Bronchial epithelial cell (primary cell): ENCODE results near the gene THEM5. TPM values are rescaled to one million over a fixed set of nuclear protein-coding genes. Genes with fewer than 3 reads are reported as not detected.

Experiments
- DNase-seq: peaks from one replicate; pipeline ENCODE4 v3.0.0-alpha.2; 2010; ENCODE audit warnings: low read depth
- FAIRE-seq: peaks from 2 replicates; lab custom pipeline; 2011; peaks lifted over from hg19 to GRCh38; lab: Jason Lieb, UNC
- H3K27me3 ChIP-seq: 2 replicates; pipeline ENCODE4 v1.5.1; 2011; ENCODE audit warnings: low read length; ENCODE audit not compliant: control insufficient read depth, insufficient read depth
- H3K36me3 ChIP-seq: 2 replicates; pipeline ENCODE4 v1.5.1; 2011; ENCODE audit warnings: low read length; ENCODE audit not compliant: control insufficient read depth, insufficient read depth
- H3K4me3 ChIP-seq: 2 replicates; pipeline ENCODE4 v1.5.1; 2011; ENCODE audit warnings: mild to moderate bottlenecking, low read depth, low read length, control low read depth
- total RNA-seq: library from RNA; depleted of rRNA; stranded (reverse); fragments of >200 nt; gene quantifications from 2 replicates; pipeline ENCODE4 v1.2.1, GENCODE V29; 2014
- TF ChIP-seq, protein P1 (sequence below): IDR thresholded peaks from 2 replicates; pipeline ENCODE4 v1.5.1; 2011; ENCODE audit warnings: mild to moderate bottlenecking, moderate library complexity, low read length, control low read depth, inconsistent platforms; ENCODE audit not compliant: insufficient read depth, severe bottlenecking

The THEM5 gene
- total RNA-seq, 1 donor from 2014 or later, result not detected

DNA sequence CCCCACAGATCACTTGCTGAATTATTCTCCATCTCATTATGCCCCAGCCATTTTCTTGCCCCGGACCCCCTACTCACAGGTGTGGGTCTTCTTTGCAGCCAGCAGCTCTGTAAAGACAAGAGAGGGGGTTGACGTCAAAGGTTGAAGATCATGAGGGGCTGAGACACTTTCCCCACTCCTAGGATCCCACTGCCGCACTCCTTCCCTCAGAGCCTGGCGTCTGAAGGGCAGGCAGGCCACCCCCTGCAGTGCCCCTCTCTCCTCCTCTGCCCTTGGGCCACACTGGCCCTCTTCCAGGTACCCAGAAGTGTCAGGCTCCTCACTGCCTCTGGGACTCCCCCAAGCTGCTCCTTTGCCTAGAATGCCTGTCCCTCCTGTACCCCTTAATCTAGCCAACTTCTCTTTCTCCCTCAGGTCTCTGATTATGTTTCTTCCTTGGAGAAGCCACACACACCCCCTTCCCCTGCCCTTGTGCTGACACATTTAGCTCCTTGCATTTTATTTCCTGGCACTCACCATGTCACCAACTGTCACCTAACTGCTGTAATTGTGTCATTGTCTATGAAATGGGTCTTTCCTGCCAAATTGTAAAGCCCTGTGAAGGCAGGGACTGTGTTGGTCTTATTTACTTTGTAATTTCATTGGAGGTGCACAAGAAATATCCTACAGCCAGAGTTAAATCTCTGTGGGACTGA, 24.0 kb downstream of the THEM5 start:
- Histone ChIP-seq H3K36me3 (no peaks in the 10 kb centered on the region), H3K4me3 (no peak overlapping the region), H3K27me3 (no peaks in the 10 kb centered on the region)
- DNase-seq, result no peak
- no peak for FAIRE-seq
- TF ChIP-seq, protein P1, sequence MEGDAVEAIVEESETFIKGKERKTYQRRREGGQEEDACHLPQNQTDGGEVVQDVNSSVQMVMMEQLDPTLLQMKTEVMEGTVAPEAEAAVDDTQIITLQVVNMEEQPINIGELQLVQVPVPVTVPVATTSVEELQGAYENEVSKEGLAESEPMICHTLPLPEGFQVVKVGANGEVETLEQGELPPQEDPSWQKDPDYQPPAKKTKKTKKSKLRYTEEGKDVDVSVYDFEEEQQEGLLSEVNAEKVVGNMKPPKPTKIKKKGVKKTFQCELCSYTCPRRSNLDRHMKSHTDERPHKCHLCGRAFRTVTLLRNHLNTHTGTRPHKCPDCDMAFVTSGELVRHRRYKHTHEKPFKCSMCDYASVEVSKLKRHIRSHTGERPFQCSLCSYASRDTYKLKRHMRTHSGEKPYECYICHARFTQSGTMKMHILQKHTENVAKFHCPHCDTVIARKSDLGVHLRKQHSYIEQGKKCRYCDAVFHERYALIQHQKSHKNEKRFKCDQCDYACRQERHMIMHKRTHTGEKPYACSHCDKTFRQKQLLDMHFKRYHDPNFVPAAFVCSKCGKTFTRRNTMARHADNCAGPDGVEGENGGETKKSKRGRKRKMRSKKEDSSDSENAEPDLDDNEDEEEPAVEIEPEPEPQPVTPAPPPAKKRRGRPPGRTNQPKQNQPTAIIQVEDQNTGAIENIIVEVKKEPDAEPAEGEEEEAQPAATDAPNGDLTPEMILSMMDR, result no peak

DNA sequence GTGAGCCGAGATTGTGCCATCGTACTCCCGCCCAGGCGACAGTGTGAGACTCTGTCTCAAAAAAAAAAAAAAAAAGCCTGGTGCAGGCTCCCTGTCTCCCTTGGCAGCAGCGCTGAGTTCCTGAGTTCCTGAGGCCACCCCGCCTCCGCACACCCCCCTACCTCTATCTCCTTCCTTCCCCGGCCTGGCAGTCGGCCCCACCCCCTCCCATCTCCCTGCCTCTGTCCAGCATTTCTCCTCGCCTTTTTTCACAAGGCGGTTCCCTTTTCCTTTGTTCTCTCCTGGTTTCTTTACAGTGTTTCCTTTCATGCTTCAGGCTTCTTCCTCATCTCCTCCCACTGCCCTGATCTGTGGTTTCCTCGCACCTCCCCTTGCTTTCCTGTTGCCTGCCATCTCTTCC, 24.6 kb downstream of the THEM5 start:
- TF ChIP-seq, protein P1, result no peak
- DNase-seq, result peak; percentile 61
- peak; percentile 52 for FAIRE-seq
- Histone ChIP-seq H3K4me3 (no peak overlapping the region), H3K36me3 (no peaks in the 10 kb centered on the region), H3K27me3 (no peaks in the 10 kb centered on the region)

DNA sequence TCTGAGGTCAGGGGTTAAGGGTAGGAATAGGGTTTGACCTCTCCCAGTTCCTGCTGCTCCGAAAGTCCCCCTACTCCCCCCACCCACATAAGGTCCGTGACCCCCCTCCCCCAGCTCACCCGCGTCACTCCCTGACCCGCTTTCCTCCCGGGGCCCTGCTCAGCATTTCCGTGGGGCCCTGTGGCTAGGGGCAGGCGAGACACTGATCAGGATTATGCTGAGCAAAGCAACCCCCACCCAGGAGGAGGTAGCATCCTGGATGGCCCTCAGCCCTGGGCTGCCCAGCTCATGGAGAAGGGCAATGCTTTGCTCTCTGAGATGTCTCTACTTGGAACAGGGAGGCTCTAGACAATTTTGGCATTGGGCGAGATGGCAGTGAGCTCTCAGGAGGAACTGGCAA, 25.7 kb downstream of the THEM5 start:
- TF ChIP-seq, protein P1, result no peak
- Histone ChIP-seq H3K27me3 (no peaks in the 10 kb centered on the region), H3K4me3 (no peak overlapping the region), H3K36me3 (no peaks in the 10 kb centered on the region)
- DNase-seq (no peak), FAIRE-seq (no peak)

DNA sequence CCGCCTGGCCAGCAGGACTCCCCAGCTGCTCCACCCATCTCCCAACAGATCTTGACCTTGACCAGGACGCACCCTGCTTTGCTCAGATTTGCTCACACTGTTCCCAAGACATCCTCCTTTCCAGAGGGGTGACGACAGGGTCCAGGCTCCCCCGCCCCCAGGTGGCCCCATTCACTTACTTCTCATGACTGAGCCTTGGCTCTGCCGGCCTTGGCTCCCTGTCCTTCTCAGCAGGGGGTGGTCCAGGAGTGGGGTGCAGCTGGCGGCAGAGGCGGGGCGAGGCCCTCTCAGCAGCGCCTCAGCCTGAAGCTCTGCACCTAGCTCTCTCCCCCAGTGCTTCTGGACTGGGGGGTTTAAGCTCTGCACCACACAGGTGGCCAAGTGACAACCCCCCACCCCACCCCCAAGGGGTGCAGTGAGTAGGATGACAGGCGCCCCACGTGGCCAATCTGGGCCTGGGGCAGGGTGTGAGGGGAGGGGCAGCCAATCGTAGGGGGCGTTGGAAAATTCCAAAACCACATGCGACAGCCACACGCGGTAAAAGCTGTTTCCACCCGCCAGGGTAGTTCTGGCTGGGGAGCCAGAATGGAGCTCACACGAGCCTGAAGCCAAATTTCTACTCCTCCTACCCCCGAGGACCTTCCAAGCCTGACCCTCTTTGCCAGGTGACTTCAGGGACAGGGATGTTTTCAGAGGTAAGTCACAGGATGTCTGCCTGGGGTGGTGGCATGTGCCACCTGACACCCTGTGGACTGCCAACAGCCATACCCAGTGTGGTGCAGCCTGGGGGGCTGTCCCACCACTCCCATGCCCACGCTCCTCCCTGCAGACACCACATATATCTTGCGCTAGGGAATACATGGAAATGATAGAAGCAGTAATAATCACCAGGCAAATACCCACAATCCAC, 27.5 kb downstream of the THEM5 start:
- H3K4me3 ChIP-seq, result no peak overlapping the region

DNA sequence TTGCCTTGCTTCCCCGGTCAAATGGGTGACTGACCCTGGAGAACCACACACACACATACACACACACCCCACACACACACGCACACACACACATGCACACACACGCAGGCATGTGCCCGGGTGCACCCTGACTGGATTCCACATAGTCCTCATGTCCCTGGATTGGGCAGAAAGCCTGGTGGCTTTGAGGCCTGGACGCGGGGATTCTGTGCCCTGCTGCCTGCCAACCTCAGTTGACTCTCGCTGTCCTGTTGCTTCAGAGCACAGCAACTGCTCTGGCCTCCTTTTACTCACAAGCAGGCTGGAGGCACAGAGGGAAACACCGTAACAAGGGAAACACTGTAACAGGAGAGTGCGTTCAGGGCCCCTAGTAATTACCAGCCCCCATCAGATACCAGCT, 28.3 kb downstream of the THEM5 start:
- FAIRE-seq (no peak), DNase-seq (no peak)
- H3K36me3 ChIP-seq, result no peaks in the 10 kb centered on the region
- TF ChIP-seq, protein P1, result no peak
- no peaks in the 10 kb centered on the region for H3K27me3 ChIP-seq
- H3K4me3 ChIP-seq, result no peak overlapping the region

More for the DNA sequence above, 27.5 kb downstream of the THEM5 start:
- Histone ChIP-seq H3K36me3 (no peaks in the 10 kb centered on the region), H3K27me3 (no peaks in the 10 kb centered on the region)
- FAIRE-seq, result peak; percentile 75
- no peak for DNase-seq
- TF ChIP-seq, protein P1, result no peak
